Activated T-cell treated with anti-CD3 and anti-CD28 coated beads for 48 hours (primary cell): Measurements from ENCODE around the gene MPZL2.

Experiments used
- DNase-seq: peaks from one replicate; pipeline ENCODE4 v3.0.0-alpha.2; 2020; ENCODE audit warnings: low read depth

The MPZL2 gene

DNA sequence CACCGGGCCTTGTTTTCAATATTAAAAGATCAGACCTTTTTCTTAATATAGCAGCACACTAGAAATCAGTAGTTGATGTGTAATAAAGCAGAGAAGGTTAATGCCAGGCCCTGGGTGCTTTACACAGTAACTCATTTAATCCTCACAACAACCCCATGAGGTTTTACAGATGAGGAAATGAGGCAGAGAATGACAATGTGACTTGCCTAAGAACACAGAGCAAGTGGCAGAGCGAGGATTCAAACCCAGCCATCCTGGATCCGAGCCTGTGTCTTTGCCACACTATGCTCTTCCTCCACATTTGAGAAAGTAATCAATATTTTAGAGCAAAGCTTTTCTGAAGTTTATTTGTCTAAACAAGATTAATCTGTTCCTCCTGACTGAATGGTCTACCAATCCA, 46.5 kb downstream of the MPZL2 start:
- no peak for DNase-seq

DNA sequence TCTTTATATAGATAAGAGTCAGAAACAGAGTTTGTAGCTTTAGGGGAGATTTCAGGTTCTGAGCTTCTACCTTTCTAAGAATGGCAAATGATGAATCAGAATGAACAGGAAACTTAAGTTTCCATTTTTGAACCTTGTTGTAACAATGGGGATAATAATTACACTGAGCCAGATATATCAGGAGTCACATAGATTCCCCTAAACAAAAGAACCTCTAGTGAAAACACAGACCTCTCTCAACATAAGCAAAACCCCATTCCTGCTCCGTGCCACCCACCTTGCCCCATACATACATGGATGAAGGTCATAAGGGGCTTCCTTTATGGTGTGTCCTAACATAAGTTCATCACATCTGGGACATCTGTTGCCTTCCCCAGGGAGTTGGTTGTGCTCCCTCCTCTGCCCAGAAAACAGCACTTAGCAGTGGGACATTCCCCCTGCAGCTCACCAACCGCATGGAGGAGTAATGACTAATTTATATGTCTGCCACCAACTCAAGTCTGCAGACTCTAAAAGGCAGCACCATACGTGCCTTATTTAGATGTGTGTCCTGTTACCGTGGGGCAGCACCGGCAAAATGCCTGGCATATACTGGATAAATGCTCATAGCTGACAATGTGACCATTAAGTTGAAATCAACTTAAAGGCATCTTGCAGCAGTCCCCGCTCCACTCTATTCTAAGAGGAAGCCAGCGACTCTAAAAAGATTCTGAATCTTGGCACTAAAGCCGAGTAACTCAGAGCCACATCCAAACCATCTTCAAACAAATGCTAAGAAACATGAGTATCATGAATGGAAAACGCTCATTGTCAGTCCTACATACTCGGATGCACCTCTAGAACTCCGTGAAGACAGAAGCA, 47.2 kb downstream of the MPZL2 start:
- DNase-seq = peak; percentile 56

DNA sequence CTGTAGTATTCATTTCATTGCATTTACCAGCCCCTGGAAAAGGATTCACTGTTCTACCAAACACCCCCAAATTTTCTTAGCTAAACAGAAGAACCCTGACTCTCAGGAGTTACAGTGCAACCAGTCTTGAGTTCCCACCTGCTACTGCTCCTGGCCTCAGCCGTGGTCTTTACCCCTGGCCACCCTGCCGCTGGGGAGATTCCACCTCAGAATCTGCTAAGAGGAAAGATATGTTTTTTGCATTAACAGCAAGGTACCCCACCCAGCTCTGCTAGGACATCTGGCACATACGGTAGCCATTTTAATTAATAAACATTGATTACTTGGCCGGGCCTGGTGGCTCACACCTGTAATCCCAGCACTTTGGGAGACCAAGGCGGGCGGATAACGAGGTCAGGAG, 48.3 kb downstream of the MPZL2 start:
- DNase-seq = no peak

DNA sequence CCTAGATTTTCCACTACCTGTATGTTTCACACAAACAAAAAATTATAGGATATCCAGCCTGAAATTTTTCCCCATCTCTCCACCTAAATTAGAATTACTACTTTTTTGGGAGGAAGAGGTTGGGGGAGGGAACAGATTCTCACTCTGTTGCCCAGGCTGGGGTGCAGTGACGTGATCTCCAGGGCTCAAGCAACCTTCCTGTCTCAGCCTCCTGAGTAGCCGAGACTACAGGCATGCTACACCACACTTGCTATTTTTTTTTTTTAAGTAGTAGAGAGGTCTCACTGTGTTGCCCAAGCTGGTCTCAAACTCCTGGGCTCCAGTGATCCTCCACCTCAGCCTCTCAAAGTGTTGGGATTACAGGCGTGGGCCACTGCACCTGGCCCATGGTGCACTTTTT, 48.8 kb downstream of the MPZL2 start:
- no peak for DNase-seq

DNA sequence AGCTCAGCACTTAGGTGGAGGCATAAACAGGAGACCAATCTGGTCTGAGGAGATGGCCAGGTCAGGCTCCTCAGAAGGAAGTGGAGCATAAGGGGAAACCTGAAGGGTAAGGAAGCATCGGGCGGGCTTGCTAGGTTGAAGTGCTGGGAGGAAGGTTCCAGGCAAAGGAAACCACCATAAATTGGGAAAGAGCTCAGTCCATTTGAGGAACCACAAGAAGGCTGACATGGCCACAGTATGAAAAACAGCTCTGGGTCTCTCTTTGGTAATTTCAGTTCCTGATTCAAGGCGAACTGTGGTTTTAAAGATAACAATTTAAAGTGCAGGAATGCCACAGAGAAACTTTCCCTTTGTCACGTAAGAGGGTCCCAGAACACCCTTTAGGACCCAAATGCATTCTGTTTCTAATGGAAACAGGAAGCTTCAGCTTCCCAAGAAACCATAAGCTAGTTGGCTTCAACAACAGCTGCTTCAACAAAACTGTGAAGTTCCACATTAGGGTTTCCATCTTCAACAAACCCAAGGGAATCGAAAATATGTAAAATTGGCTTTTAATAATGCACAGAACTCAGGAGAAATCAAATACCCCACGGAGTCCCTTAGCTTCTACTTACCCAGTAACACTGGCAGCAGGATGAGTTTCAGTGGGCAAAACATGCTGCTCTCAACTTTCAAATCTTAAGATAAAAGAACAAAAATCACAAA, 49.7 kb downstream of the MPZL2 start:
- DNase-seq = no peak

DNA sequence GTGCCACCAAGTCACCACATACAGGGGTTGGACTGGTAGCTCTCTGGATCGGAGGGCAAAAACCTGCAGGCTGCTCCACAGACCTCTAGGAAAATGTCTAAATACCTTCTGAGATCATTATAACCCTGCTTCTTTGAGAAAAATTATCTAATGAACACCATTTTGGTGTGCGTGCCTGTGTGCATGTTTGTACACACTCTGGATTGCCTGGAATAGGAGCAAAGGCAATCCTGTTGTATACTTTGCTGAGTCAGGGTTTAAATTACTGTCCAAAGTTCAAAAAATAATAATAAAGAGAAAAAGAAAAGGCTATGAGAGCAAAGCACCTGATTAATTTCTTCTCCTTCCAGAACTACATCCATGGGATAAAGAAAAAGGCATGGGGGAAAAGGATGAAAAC, 50.3 kb downstream of the MPZL2 start:
- no peak for DNase-seq

DNA sequence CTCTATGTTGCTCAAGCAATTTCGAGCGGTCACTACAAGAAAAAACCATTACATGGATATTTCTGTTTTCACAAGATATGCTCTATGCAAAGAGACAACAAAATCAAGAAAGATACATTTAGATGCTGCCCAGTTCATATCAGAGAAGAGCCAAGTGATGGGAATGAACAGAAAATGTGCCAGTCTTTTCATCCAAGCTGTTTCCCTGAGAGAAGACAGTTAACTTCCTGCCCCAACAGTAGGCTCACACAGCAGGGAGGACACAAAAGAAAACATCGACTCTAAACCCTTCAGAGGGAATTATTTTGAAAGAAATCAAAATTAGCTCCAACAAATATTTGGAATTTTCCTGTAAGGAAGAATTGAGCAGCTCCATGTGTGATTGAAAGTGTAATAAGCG, 50.9 kb downstream of the MPZL2 start:
- DNase-seq = no peak

DNA sequence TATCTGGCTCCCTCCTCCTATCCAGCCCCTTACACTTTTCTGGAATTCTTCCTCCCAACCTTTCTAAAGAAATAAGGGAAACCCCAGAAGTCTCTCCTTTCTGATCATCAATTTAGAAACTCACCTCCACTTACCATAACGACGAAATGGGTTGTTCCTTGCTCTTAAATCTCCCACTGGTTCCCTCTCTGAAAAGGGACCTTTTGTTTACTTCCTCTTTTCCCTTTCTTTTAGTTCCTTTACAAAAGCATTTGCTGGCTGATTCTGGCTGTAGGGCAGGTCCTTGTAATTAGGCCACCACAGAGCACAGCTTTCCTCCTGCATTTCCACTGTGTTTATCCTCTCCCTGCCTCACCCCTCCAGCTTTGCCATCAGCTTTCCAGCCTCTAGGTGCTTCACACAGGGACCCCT, 51.3 kb downstream of the MPZL2 start:
- no peak for DNase-seq

DNA sequence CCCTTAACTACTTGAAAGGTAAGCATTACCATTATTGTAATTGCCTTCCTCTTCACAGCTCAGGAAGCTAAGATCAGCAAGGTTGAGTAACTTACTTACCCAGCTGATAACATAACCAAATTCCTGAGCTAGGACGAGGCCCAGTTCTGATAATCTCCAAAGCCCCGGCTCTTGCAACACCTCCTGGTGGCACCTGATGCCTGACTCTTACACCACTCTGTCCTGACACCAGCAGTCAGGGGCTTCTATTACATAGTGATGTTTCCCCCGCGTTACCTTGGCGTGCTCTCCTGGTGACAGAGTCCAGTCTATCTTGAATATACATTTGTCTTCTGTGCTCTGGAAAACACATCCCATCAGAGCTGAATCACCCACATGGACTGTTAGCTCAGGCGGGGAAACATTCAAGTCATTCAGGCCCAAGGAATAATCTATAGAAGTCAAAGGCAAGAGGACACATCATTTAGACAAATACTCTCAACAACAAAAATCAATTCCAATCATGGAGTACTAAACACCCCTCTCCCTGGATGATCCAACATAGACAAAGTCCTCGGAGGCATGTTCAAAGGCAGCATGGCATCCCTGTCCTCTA, 51.9 kb downstream of the MPZL2 start:
- no peak for DNase-seq

DNA sequence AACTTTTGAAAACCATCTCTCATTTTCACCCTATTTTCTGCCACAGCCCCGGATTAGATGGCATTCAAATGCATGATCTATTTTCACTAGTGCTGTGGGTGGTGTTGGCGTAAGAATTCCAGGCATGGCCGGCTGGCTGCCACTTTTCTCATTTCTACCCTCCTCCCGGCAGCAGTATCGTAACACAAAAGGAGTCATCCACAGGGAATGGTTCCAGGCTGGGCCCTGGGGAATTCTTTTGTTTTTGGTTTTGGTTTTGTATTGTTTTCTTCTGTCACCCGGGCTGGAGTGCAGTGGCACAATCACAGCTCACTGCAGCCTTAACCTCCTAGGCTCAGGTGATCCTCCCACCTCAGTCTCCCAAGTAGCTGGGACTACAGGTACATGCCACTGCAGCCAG, 53.1 kb downstream of the MPZL2 start:
- no peak for DNase-seq

DNA sequence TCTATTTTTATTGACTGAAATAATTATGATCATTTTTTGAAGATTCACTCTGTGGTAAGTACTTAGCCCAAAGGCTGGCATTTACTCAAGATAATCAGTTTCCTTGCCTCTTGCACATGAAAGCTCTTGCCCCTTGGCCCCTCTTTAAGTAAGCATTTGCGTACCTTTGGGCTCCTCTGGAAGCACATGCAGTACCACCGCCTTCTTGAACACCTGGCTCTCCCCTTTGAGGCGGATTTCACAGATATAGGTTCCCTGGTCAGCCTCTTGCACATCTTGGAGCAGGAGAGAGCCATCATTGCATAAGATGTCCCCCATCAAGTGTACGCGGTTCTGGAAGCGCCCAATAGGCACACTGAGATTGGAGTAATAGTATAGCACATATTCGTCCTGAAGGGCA, 53.8 kb downstream of the MPZL2 start:
- no peak for DNase-seq

DNA sequence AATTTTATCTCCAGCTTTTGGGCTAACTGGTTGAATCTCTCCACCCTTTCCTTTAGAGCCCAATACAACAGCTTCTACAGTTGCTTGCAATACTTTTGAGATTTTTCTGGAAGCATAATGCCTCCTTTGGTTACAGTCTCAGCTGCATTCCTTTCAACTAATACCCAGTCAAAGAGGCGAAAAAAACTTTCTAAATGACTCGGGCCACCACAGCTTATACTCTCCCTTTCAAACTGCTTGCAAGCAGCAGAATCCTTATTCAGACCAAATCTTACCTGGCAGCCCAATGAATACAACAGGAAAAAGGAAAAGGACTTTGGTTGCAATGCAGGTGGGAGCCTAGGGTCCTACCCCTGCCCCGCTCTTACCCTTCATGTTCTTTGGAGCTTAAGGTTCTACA, 55.1 kb downstream of the MPZL2 start:
- DNase-seq = no peak

DNA sequence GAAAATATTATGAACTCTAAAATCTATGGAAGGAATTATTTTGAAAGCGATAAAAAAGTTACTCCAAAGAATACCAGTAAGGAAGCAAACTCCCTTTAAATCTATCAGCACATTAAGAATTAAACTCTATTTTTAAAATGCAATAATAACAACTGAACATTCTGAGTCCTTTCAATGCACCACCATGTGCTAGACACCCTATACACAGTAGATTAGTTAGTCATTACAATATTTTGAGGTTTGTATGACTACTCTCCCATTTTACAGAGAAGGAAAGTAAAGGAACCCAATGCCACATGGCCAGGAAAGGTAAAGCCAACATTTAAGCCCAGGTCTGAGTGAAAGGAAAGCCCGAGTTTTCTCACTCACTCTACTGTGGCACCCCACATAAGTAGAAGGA, 57.0 kb downstream of the MPZL2 start:
- DNase-seq = no peak

DNA sequence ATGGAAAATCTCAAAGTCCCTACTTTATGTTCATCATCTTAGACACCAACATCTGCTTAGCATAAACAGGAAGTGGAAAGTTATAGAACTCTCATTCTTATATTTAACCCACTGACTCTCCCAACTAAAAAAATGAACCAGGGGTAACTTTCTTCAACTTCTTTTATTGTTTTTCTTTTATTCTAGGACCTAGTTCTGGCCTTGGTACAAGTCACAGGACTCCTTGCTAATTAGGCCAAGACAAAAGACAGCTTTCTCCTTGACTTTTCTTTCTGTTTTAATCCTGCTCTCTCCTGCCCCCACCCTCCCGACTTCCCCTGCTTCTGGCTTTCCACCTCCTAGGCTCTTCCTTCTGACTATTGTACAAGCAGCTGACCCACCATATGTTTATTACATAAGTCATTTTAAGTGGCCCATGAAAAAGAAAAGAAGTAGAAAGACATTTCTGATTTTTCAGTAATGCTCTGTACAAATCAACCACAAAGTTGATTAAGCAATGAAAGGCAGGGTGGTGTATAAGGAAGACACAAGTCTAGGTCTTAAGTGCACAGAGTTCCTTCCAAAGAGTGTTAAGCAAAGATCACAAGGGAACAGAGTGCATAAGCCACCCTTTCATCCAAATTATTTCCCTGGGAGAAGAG, 57.6 kb downstream of the MPZL2 start:
- no peak for DNase-seq

DNA sequence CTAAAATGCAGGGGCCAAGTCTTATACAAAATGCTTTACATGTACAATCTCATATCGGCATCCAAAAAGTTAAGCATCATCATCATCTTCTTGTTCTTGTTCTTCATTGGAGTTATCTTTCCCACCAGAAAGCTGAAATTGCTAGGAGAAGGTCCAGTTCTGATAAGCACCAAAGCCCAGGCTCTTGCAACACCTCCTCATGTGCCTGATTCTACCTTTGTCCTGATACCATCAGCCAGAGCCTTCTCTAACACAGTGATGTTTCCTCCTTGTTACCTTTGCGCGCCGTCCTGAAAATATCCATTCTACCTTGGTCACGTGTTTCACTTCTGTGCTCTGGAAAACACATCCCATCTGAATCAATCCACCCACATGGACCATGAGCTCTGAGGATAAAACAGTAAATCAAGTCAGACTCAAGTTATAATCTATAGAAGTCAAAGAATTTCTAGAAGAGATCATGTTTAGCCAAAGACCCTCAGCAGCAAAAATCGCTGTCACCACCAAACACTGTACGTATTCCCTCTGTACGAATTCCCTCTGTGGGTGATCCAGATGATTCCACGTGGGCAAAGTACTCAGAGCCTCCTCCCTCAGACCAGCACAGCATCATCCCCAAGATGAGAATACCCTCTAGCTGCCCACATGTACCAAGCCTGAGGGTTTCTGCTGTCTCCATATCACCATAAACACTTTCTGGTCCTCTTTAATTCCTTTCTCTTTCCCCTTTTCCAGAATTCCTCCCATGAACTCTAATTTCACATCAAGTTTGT, 58.3 kb downstream of the MPZL2 start:
- DNase-seq = no peak
